ENCODE data around the gene LSR. TPM values are rescaled to one million over a fixed set of nuclear protein-coding genes. Genes with fewer than 3 reads are reported as not detected.

The LSR gene
- polyA plus RNA-seq, 1 donor (not counting 4 experiments of a cell fraction or from before 2014, with no cell fraction given) = 51.3 TPM

- TF ChIP-seq CTCF (optimal IDR thresholded peaks at IDR 0.05 in 1 of 3, IDR thresholded peaks at IDR 0.05 in 1 of 3, conservative IDR thresholded peaks at IDR 0.05 in 1 of 3; ENCODE audit: extremely low read depth in 1 of 3, insufficient read depth in 2 of 3, low read length in 3 of 3) = no peak
- DNase-seq (ENCODE audit: low read depth, low spot score) (no peak), FAIRE-seq (no peak)
- no peak overlapping the region for H3K9ac ChIP-seq (ENCODE audit: control insufficient read depth, extremely low read depth, insufficient read depth, low read length)
- H3K4me2 ChIP-seq (ENCODE audit: control insufficient read depth, extremely low read depth, insufficient read depth, low read depth, low read length) = no peak overlapping the region
- H3K9me3 ChIP-seq (ENCODE audit: control insufficient read depth, low read depth, low read length) = no peaks in the 10 kb centered on the region
- H3K27ac ChIP-seq (ENCODE audit: control insufficient read depth, insufficient read depth, low read length) = no peak overlapping the region
- no peak overlapping the region for H3K4me3 ChIP-seq (ENCODE audit: control insufficient read depth in 2 of 3, extremely low read depth in 1 of 3, insufficient read depth in 2 of 3, low read depth in 1 of 3, low read length in 3 of 3)
- H3K9me1 ChIP-seq (ENCODE audit: control insufficient read depth, extremely low read depth, insufficient read depth, low read length) = no peaks in the 10 kb centered on the region
- no peaks in the 10 kb centered on the region for H3K79me2 ChIP-seq (ENCODE audit: control insufficient read depth, insufficient read depth, low read length)
- H4K20me1 ChIP-seq (ENCODE audit: control insufficient read depth, extremely low read depth, insufficient read depth, low read length) = no peaks in the 10 kb centered on the region
- H3K27me3 ChIP-seq (ENCODE audit: control insufficient read depth, extremely low read depth, insufficient read depth, low read length) = no peaks in the 10 kb centered on the region
- H2AFZ ChIP-seq (ENCODE audit: control insufficient read depth, low read length) = no peak overlapping the region
- dilution Hi-C loops (cut with MboI; ENCODE audit: extremely low pct_ligation_motif_present, low sequenced_read_pairs) = no loop called here
- H3K36me3 ChIP-seq (ENCODE audit: control insufficient read depth in 2 of 2, extremely low read depth in 1 of 2, insufficient read depth in 2 of 2, low read length in 2 of 2) = no peaks in the 10 kb centered on the region
- no peaks in the 10 kb centered on the region for H3K4me1 ChIP-seq (ENCODE audit: control insufficient read depth, extremely low read depth, insufficient read depth, low read length)
Observed at GRCh38 chr19:35206855-35207254, 41.9 kb upstream of the LSR start.

GRCh38 chr19:35207391-35207871 lies 41.4 kb upstream of the LSR start:
- Histone ChIP-seq H3K9me1 (ENCODE audit: control insufficient read depth, extremely low read depth, insufficient read depth, low read length) (no peaks in the 10 kb centered on the region), H4K20me1 (ENCODE audit: control insufficient read depth, extremely low read depth, insufficient read depth, low read length) (no peaks in the 10 kb centered on the region), H3K4me2 (ENCODE audit: control insufficient read depth, extremely low read depth, insufficient read depth, low read depth, low read length) (no peak overlapping the region), H3K9me3 (ENCODE audit: control insufficient read depth, low read depth, low read length) (no peaks in the 10 kb centered on the region), H3K36me3 (ENCODE audit: control insufficient read depth in 2 of 2, extremely low read depth in 1 of 2, insufficient read depth in 2 of 2, low read length in 2 of 2) (no peaks in the 10 kb centered on the region), H2AFZ (ENCODE audit: control insufficient read depth, low read length) (no peak overlapping the region), H3K4me1 (ENCODE audit: control insufficient read depth, extremely low read depth, insufficient read depth, low read length) (no peaks in the 10 kb centered on the region), H3K27ac (ENCODE audit: control insufficient read depth, insufficient read depth, low read length) (no peak overlapping the region), H3K79me2 (ENCODE audit: control insufficient read depth, insufficient read depth, low read length) (no peaks in the 10 kb centered on the region), H3K4me3 (ENCODE audit: control insufficient read depth in 2 of 3, extremely low read depth in 1 of 3, insufficient read depth in 2 of 3, low read depth in 1 of 3, low read length in 3 of 3) (no peak overlapping the region), H3K27me3 (ENCODE audit: control insufficient read depth, extremely low read depth, insufficient read depth, low read length) (no peaks in the 10 kb centered on the region), H3K9ac (ENCODE audit: control insufficient read depth, extremely low read depth, insufficient read depth, low read length) (no peak overlapping the region)
- FAIRE-seq = no peak
- dilution Hi-C loops (cut with MboI; ENCODE audit: extremely low pct_ligation_motif_present, low sequenced_read_pairs) = no loop called here
- DNase-seq (ENCODE audit: low read depth, low spot score) = no peak
- TF ChIP-seq CTCF (optimal IDR thresholded peaks at IDR 0.05 in 1 of 3, IDR thresholded peaks at IDR 0.05 in 1 of 3, conservative IDR thresholded peaks at IDR 0.05 in 1 of 3; ENCODE audit: extremely low read depth in 1 of 3, insufficient read depth in 2 of 3, low read length in 3 of 3) (no peak), EZH2 (IDR thresholded peaks at IDR 0.05; ENCODE audit: low read length) (no peak)
